H7 (cell line): ENCODE data around the gene DOCK4. TPM values are rescaled to one million over a fixed set of nuclear protein-coding genes. Genes with fewer than 3 reads are reported as not detected.

Experiments
- DNase-seq: peaks from one replicate; pipeline ENCODE4 v3.0.0; 2012
- H3K27me3 ChIP-seq: 2 replicates; pipeline ENCODE4 v1.6.0; 2011; ENCODE audit warnings: mild to moderate bottlenecking, low read length; ENCODE audit not compliant: control insufficient read depth, insufficient read depth
- H3K36me3 ChIP-seq: replicated peaks from 2 replicates; pipeline ENCODE4 v1.5.1; 2011; ENCODE audit warnings: low read length; ENCODE audit not compliant: control insufficient read depth, insufficient read depth
- H3K4me3 ChIP-seq: 2 replicates; pipeline ENCODE4 v1.5.1; 2011; ENCODE audit warnings: low read depth, mild to moderate bottlenecking, control low read depth, low read length, moderate library complexity; ENCODE audit not compliant: insufficient read depth
- total RNA-seq: library from RNA; depleted of rRNA; stranded (reverse); fragments of >200 nt; shearing (Covaris generic); gene quantifications from 2 replicates; pipeline ENCODE4 v1.2.3, GENCODE V29; 2014

Gene DOCK4
- total RNA-seq, 1 experiment from 2014 or later: 16.1 TPM

DNA sequence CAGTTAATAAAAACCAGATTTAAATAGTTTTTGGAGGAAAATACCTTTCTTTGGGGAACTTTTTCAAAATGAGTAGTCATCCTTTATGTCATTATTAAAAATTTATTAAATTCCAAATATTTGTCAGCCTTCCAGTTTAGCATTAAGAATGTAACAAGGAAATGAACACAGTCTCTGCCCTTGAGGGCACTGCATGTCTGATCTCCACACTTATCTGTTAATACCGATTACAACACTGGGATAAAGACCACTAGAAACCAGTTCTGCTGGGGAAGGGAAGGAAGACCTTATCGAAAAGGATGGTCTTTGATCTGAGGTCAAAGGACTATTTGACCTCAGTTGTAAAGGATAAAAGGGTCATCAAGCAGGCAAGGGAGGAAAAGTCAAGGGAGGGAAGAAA, 320.0 kb downstream of the DOCK4 start:
- Histone ChIP-seq H3K36me3 (no peaks in the 10 kb centered on the region), H3K4me3 (no peak overlapping the region), H3K27me3 (no peaks in the 10 kb centered on the region)
- no peak for DNase-seq

DNA sequence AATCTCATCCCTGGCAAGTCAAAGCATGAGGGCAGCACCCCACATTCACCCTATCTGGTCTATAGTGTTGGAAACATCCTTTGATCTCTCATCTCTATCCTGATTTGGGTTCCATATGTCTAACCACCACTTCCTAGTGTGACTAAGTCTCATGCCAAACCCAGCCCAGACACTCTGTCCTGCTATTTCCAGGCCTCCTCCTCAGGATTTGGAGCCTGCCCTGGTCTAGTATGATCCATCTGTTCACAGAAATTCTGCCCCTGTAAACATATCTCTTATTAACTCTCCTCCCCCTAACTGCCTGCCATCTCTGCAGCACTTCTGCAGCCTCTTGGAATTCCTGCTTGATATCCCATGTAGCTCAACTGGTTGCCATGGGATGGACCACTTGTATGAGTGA, 323.0 kb downstream of the DOCK4 start:
- Histone ChIP-seq H3K27me3 (no peaks in the 10 kb centered on the region), H3K36me3 (no peaks in the 10 kb centered on the region), H3K4me3 (no peak overlapping the region)
- DNase-seq: no peak

DNA sequence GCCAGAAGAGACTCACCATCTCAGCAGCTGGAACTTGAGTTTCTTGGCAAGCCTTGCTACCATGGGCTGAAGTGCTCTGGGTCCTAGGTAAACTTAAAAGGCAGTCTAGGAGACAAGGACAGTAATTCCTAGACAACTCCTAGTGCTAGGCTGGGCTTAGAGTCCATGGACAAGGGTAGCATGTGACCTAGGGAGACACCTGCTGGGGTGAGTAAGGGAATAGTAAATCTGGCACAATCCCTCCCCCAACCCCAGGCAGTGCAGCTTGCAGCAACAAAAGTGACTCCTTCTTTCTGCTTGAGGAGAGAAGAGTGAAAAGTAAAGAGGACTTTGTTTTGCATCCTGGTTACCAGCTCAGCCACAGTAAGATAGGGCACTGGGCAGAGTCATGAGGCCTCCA, 327.4 kb downstream of the DOCK4 start:
- H3K4me3 ChIP-seq: no peak overlapping the region
- DNase-seq: no peak
- H3K36me3 ChIP-seq: no peaks in the 10 kb centered on the region
- no peaks in the 10 kb centered on the region for H3K27me3 ChIP-seq

DNA sequence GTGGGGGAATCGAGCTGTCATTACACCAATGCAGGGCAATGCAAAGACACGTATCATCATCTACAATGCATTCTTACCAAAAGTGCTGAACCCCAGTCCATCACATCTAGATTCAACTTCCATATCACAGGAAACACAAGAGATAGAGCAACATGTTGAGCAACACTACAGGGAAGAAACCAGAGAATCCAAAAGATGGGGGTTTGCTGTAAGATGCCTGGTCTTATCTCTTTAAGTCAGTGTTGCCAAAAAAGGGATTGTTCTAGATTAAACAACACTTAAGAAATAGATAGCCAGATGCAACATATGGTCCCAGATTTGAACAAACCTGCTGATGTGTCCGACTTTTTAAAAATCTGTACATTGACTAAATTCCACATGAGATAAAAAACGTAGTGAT, 328.3 kb downstream of the DOCK4 start:
- no peak for DNase-seq
- H3K36me3 ChIP-seq: no peaks in the 10 kb centered on the region
- H3K4me3 ChIP-seq: no peak overlapping the region
- H3K27me3 ChIP-seq: no peaks in the 10 kb centered on the region

DNA sequence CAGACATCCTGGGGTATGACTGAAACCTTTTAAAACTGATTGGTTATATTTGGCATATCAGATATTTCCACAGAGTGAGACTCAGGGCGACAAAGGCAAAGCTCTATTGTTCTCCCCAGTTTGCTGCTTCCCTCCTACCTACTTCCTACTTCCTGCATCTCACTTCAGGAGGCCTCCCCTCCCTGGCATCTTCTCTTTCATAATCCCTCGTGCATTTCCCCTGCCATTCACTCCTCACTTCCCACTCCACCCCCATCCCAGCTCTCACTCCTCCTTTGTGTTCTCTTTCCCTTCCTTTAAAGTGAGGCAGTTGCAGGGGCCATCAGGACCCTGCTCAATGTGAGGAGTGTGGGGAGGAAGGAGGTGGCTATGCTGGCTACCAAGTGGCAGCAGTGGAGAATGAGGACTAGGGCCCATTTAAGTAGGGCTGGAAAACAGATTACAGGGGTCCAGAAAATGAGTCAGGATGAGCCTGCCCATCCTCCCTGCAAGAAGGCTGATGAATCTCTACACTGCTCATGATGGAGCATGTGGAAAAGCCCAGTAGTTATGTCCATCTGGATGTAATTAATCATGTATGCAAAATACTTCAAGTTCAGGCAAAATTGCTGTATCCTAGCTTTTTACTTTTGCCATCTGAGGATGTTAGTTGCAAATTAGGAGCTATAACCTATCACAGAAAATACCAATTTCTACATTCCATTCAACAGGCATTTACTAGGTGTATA, 332.1 kb downstream of the DOCK4 start:
- no peaks in the 10 kb centered on the region for H3K36me3 ChIP-seq
- no peak overlapping the region for H3K4me3 ChIP-seq
- no peaks in the 10 kb centered on the region for H3K27me3 ChIP-seq
- peak; percentile 25 for DNase-seq

DNA sequence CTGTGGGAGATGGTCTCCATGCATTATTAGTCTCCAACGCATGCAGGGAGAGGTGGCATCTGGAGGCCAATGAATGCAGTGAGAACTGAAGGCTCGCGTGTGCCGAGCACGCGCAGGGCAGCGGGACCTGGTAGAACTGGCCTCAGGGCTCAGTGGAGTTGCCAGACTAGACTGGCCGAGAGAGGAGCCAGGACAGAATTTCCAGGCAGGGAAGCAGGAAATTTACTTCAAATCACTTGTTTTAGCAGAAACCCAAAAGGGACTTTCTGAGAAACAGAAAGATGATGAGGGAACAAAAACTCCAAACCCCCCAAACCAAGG, 332.9 kb downstream of the DOCK4 start:
- H3K27me3 ChIP-seq: no peaks in the 10 kb centered on the region
- DNase-seq: no peak
- no peak overlapping the region for H3K4me3 ChIP-seq
- H3K36me3 ChIP-seq: no peaks in the 10 kb centered on the region

DNA sequence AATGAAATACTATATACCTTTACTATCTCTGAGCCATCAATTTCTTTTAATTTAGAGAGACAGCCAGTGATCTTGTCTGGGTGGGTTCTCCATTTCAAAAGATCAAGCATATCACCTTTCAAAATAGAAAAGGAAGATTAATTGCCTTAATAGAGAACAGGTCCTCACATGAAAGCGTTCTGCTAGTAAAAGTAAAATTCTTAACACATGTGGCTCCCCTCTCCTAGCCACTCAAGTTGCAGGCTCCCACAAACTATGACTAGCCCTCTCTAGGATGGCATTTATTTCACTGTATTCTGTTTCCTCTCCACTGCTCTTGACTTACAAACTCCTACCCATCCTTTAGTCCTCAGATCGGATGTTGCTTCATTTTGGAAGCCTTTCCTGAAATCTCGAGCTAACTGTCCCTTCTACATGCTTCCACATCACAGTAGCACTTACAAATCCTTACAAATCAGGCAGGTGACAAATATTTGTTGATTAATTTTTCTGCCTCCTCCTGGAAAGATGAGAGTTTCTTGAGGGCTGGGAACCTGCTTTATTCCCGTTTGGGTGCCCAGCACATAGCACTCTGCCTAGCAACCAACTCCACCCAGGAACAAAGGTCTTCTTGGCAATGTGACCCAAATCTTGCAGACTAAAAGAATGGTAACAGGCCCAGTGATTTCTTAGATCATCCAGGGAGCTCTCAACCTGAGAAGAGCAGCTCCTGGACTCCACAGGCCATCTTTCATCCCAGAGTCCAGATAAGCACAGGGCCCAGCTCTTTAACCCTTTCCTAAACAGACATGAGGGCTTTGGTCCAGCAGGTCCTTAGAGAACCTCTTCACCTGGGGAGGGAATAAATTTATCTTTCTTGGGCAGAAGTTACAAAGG, 333.5 kb downstream of the DOCK4 start:
- no peak for DNase-seq
- Histone ChIP-seq H3K36me3 (no peaks in the 10 kb centered on the region; the same call in 1 of the 2 replicates), H3K27me3 (no peaks in the 10 kb centered on the region), H3K4me3 (no peak overlapping the region)

DNA sequence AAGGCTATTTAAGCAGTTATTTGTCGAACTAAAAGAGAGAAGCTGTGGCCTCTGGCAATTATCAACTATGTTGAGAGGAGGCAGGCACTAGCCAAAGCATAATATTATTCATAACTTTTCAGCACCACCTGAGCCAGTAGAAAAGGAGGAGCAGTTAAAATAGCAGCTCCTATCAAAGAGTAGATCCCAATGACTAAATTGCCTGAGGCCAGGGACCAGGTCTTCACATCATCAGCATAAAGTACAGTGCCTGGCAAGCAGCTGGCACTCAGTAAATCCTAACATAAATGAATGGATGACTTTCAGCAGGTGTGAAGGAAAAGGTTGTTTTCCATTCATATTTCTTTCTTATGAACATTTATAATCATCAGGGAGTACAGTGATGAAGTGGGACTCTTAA, 334.9 kb downstream of the DOCK4 start:
- Histone ChIP-seq H3K27me3 (no peaks in the 10 kb centered on the region), H3K4me3 (no peak overlapping the region), H3K36me3 (no peaks in the 10 kb centered on the region; the same call in 1 of the 2 replicates)
- no peak for DNase-seq

DNA sequence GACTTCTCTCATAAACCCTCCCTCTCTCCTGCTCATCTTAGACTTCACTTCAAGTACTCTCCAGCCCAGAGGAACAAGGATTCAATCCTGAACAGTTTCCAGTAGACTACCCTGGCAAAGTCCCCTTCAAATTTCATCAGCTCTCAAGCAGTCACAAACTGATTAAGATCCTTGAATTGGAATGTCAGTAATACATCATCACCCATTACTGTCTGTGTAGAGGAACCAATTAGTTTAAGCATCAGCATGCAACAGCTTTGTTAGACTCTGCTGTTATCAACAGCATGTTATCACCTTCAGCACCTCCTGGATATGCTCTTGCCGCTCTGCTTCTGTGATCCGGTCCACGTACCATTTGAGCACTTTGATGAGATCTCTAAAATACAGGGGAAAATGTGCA, 336.9 kb downstream of the DOCK4 start:
- Histone ChIP-seq H3K27me3 (no peaks in the 10 kb centered on the region), H3K36me3 (no peaks in the 10 kb centered on the region; the same call in 1 of the 2 replicates), H3K4me3 (no peak overlapping the region)
- no peak for DNase-seq

DNA sequence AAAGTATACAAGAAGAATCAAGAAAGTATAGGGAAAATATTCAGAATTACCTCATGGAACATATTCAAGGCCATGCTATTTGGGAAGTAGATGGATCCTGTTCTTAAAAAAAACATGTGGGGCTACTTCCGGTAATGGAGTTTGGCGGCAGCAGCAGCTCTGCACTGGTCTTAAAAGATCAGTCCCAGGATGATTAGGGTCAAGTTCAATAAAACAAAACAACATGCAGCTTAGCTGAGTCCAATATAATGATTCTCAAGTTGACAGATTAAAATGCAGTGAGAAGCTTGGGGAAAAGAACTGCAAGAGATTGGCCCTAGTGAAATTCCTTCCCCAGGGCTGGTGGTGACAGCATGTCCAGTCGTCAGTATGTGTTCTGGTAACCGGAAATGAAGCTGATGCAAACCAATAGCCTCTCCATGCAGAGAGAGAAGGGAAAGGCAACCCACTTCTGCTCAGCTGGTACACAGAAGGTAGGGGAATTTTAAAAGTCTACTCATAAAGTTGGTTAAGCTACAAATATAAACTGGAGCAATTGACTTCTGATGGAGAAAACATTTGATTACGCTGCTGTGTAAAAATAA, 338.8 kb downstream of the DOCK4 start:
- DNase-seq: no peak
- Histone ChIP-seq H3K4me3 (no peak overlapping the region), H3K27me3 (no peaks in the 10 kb centered on the region), H3K36me3 (no peaks in the 10 kb centered on the region; the same call in 1 of the 2 replicates)

DNA sequence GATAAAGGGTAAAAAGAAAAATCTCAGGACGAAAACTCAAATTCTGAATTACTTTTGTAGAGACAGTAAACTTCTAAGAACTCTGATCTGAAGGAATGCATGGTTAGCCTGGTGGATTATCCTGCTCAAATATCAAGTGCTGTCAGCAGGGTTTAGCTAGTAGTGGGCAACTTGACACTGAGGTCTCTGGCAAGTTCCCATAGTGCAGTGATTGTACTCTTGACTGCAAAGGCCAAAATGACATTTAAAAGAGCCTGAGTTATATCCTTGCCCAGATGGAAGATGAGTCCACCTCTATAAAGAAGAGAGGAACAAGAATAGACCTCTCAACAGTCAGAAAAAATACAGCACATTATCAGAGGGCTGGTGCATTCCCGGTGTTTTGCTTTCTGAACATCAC, 339.4 kb downstream of the DOCK4 start:
- no peak for DNase-seq
- no peaks in the 10 kb centered on the region for H3K27me3 ChIP-seq
- H3K36me3 ChIP-seq: no peaks in the 10 kb centered on the region; the same call in 1 of the 2 replicates
- no peak overlapping the region for H3K4me3 ChIP-seq

DNA sequence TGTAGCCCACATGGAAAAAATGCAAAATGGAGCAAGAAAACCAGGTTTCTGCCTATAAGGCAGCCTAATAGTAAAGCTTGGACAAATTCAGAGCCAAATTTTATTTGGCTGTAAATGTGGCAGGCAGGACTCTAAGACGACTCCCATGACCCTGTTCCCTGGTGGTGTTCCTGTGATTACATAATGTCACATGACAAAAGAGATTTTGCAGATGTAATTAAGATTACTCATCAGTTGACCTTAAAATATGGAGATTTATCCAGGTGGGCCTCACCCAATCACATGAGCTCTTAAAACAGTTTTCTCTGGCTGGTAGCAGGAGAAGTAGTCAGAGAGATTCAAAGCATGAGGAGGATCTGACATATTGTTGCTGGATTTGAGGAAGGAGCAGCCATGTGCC, 340.8 kb downstream of the DOCK4 start:
- no peak for DNase-seq
- no peaks in the 10 kb centered on the region for H3K27me3 ChIP-seq
- no peaks in the 10 kb centered on the region; the same call in 1 of the 2 replicates for H3K36me3 ChIP-seq
- H3K4me3 ChIP-seq: no peak overlapping the region

DNA sequence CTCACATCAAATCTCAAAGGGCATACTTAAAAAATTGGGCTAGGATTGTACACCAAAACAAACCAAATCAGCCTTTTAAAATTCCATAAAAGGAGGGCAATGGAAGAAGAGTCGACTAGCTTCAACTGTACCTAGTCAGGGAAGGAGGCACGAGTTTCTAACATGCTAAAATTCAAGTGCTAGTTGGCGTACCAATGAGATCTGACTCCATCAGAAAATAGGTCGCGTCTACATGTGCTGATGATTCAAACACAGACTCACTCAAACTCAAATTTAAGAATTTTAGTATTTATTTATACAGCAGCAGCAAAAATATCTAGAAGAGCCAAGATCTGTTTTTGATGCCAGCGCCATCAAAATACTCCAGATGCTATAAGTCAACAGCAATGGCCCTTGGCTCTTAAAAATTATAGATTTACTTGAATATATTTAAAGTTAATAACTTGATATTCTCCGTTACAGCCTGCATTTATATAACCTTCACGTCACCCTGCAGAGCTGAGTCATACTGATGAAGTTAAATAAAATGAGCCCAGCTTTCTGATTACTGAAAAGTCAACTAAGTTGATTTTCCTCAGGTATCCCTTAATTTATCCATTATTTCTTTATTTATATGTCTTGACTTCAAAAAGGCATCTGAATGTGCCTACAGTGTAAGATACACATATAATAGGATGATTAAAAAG, 341.8 kb downstream of the DOCK4 start:
- Histone ChIP-seq H3K36me3 (no peaks in the 10 kb centered on the region; the same call in 1 of the 2 replicates), H3K27me3 (no peaks in the 10 kb centered on the region), H3K4me3 (no peak overlapping the region)
- no peak for DNase-seq

DNA sequence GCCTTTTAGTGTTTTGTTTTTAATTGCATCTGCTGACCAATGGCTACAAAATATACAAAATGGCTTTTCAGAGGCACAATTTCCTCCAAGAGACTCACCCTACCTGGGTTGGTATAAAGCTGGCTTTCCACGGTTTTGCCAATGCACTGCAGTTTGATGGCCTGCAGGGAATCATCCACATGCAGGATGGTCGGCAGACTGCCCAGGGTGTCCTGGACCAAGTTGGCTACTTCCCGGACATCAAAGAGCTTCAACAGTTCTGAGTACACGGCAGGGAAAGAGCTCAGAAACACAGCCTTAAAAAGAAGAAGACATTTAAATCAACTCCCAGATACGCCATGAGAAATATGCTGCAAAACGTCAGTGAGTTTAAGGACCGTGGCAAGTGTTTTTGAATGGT, 342.9 kb downstream of the DOCK4 start:
- DNase-seq: no peak

More for the DNA sequence above, 342.9 kb downstream of the DOCK4 start:
- no peaks in the 10 kb centered on the region; the same call in 1 of the 2 replicates for H3K36me3 ChIP-seq
- H3K4me3 ChIP-seq: no peak overlapping the region
- H3K27me3 ChIP-seq: no peaks in the 10 kb centered on the region
